Cardiac fibroblast (primary cell): ENCODE results near the gene SCGN.

Experiments
- DNase-seq, 2 donors: peaks; one replicate each; pipeline versions ENCODE4 v3.0.0 to v3.0.0-alpha.2; 2010; ENCODE audit warnings: low read depth in 2 of 2
- H3K4me3 ChIP-seq, 2 donors: replicated peaks in 1 of 2; 1 replicate in 1 of 2; 2 replicates in 1 of 2; pipeline ENCODE4 v1.5.1; 2011; ENCODE audit warnings: low read depth in 2 of 2, low read length in 2 of 2, mild to moderate bottlenecking in 2 of 2, moderate library complexity in 1 of 2
- CTCF ChIP-seq: IDR thresholded peaks from one replicate; pipeline ENCODE4 v1.5.1; 2011; ENCODE audit warnings: low read depth, mild to moderate bottlenecking, low read length, inconsistent platforms

The SCGN gene

GRCh38 chr6:25675167-25675566, 23.2 kb downstream of the SCGN start:
- no peak for TF ChIP-seq CTCF
- no peak for DNase-seq
- H3K4me3 ChIP-seq, result no peak overlapping the region

DNA sequence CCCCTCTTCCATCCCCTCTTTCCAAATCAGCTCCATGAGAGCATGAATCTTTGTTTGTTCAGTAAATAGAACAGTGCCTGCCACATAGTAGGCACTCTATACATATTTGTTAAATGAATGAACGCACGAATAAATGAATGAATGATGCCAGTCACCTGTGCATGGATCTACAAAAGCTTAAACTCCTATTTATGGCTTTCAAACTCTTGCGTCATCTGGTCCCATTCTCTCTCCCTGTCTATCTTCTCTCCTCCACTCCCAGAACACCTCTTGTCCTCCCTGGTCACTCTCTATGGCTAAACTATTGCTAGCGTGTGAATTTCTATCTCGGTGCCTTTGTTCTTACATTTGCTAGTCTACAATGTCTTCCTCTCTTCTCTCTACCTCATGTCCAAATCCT, 24.8 kb downstream of the SCGN start:
- H3K4me3 ChIP-seq, result no peak overlapping the region
- TF ChIP-seq CTCF, result no peak
- no peak for DNase-seq

GRCh38 chr6:25681848-25682247, 29.8 kb downstream of the SCGN start:
- no peak overlapping the region for H3K4me3 ChIP-seq
- DNase-seq, result no peak
- TF ChIP-seq CTCF, result no peak

GRCh38 chr6:25682324-25682723, 30.3 kb downstream of the SCGN start:
- no peak for TF ChIP-seq CTCF

GRCh38 chr6:25684565-25684964, 32.5 kb downstream of the SCGN start:
- no peak overlapping the region for H3K4me3 ChIP-seq
- no peak for DNase-seq
- TF ChIP-seq CTCF, result no peak

More at GRCh38 chr6:25682324-25682723, 30.3 kb downstream of the SCGN start:
- H3K4me3 ChIP-seq, result no peak overlapping the region
- DNase-seq, result no peak

DNA sequence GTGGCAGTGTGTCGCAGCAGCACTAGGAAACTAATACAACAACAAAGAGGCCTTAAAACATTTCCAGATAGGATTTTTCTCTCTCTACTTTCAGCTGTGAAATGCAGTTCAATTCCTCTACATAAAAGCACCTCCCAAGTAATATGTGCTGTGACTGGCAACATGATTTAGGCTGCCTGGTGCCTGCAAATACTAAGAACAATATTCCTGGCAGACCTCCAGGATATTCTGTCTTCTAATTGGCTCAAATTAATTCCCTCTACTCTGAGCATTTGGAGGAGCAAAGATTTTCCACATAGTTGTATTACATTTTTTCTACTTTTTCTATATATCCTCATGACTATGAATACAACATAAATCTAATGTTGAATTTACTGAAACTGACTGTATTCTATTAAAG, 33.2 kb downstream of the SCGN start:
- no peak for TF ChIP-seq CTCF
- no peak for DNase-seq
- no peak overlapping the region for H3K4me3 ChIP-seq

GRCh38 chr6:25685896-25686295, 33.9 kb downstream of the SCGN start:
- no peak for DNase-seq
- TF ChIP-seq CTCF, result no peak
- H3K4me3 ChIP-seq, result no peak overlapping the region
